MM.1S (cell line): ENCODE data around the gene SUPT6H.
A peak's percentile ranks its signal among the peaks of the same experiment; 100 is the strongest.

ENCODE experiments used
- DNase-seq: peaks from one replicate; pipeline ENCODE4 v3.0.0-alpha.2; 2015
- H2AFZ ChIP-seq: fragments of 300-600 bp; sonication (generic); 2 replicates; pipeline ENCODE4 v1.6.0; 2016; ENCODE audit warnings: antibody characterized with exemption, low read length
- H3F3A ChIP-seq: fragments of 300-600 bp; sonication (generic); 2 replicates; pipeline ENCODE4 v1.6.1; 2016; ENCODE audit warnings: mild to moderate bottlenecking, antibody characterized with exemption, low read length, moderate library complexity, mixed read lengths; ENCODE audit not compliant: insufficient read depth
- H3K27ac ChIP-seq: fragments of 300-600 bp; sonication (generic); 2 replicates; pipeline ENCODE4 v1.5.1; 2016; ENCODE audit warnings: mild to moderate bottlenecking, low read length
- H3K27me3 ChIP-seq: fragments of 300-600 bp; sonication (generic); replicated peaks from 2 replicates; pipeline ENCODE4 v1.6.0; 2016; ENCODE audit warnings: low read length; ENCODE audit not compliant: insufficient read depth
- H3K36me3 ChIP-seq: fragments of 300-600 bp; sonication (generic); replicated peaks from 2 replicates; pipeline ENCODE4 v1.6.1; 2016; ENCODE audit warnings: mild to moderate bottlenecking, low read length, mixed read lengths; ENCODE audit not compliant: insufficient read depth
- H3K4me1 ChIP-seq: fragments of 300-600 bp; sonication (generic); 2 replicates; pipeline ENCODE4 v1.6.1; 2016; ENCODE audit warnings: low read length, mixed read lengths
- H3K4me2 ChIP-seq: fragments of 300-600 bp; sonication (generic); 2 replicates; pipeline ENCODE4 v1.6.0; 2016; ENCODE audit warnings: low read depth, low read length
- H3K4me3 ChIP-seq: fragments of 300-600 bp; sonication (generic); 2 replicates; pipeline ENCODE4 v1.5.1; 2016; ENCODE audit warnings: low read length, mixed read lengths
- H3K79me2 ChIP-seq: fragments of 300-600 bp; sonication (generic); 2 replicates; pipeline ENCODE4 v1.6.1; 2016; ENCODE audit warnings: mixed run types, low read length, mixed read lengths
- H3K9ac ChIP-seq: fragments of 300-600 bp; sonication (generic); 2 replicates; pipeline ENCODE4 v1.6.1; 2016; ENCODE audit warnings: low read length, mixed read lengths
- H3K9me2 ChIP-seq: fragments of 300-600 bp; sonication (generic); replicated peaks from 2 replicates; pipeline ENCODE4 v1.6.1; 2016; ENCODE audit warnings: mild to moderate bottlenecking, low read length, mixed read lengths; ENCODE audit not compliant: insufficient read depth
- H3K9me3 ChIP-seq: fragments of 300-600 bp; sonication (generic); replicated peaks from 2 replicates; pipeline ENCODE4 v1.6.1; 2016; ENCODE audit warnings: mild to moderate bottlenecking, low read length, mixed read lengths; ENCODE audit not compliant: insufficient read depth
- H4K20me1 ChIP-seq: fragments of 300-600 bp; sonication (generic); 2 replicates; pipeline ENCODE4 v1.6.1; 2016; ENCODE audit warnings: mild to moderate bottlenecking, low read length, moderate library complexity, mixed read lengths; ENCODE audit not compliant: insufficient read depth
- EZH2 ChIP-seq: fragments of 300-600 bp; sonication (generic); optimal IDR thresholded peaks from 2 replicates; pipeline ENCODE3; 2017; ENCODE audit warnings: low read depth, mild to moderate bottlenecking, antibody characterized with exemption, low read length, mixed read lengths
- EZH2phosphoT487 ChIP-seq: fragments of 300-600 bp; sonication (generic); IDR thresholded peaks from 2 replicates; pipeline ENCODE4 v1.6.1; 2018; ENCODE audit warnings: antibody characterized with exemption, low read length
- TF ChIP-seq, protein P1 (sequence below): fragments of 300-600 bp; sonication (generic); IDR thresholded peaks from 2 replicates; pipeline ENCODE4 v1.5.1; 2016; ENCODE audit warnings: antibody characterized with exemption, low read length, mixed read lengths

SUPT6H gene

DNA sequence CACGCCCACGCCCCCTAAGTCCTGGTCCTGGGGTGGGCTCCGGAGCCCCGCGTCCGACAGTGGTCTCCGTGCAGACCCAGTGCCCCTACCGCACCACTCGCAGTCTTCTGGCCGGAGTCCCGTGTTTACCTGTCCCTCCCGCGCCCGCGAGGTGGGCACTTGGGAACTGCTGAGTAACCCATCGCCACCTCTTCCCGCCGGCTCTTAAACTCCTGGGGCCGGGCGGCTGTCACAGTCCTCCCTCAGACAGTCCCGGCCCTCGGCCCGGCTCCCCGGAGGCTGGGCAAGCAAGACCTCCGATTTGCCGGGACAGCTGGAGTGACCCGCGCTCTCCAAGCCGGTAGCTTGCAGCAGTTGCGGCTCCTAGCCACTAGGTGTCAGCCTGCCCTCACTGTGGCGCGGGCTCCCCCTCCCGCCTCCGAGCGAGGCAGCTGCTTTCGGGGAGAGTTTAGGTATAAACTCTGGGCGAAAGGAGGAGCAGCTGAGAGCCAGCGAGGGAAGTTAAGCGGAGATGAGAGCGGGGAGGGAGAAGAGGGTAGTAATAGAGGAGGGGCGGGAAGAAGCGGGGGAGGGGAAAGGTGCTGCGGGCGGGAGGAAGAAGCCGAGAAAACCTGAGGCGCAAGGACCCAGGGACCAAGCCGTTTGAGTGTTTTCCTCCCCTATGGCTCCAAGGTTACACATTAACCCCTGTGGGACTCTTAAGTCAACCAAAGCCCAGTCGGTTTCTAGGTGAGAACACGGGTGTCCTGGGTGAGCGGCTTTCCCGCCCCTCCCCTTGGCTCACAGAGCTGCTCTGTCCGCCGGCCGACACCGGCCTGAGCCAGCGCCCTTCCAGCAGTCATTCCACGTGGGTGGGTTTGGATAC, 64.9 kb downstream of the SUPT6H start:
- H3K4me1 ChIP-seq = peaks cover 4% of the 10 kb centered on the region; the same call in 1 of the 2 replicates
- H3K27ac ChIP-seq = peak overlapping the region; percentile 98
- peak overlapping the region; percentile 79 for H3K4me3 ChIP-seq
- H3K36me3 ChIP-seq = 0 out of 2 replicates have a peak, but pooled peaks cover 7% of the 10 kb centered on the region
- TF ChIP-seq, protein P1, sequence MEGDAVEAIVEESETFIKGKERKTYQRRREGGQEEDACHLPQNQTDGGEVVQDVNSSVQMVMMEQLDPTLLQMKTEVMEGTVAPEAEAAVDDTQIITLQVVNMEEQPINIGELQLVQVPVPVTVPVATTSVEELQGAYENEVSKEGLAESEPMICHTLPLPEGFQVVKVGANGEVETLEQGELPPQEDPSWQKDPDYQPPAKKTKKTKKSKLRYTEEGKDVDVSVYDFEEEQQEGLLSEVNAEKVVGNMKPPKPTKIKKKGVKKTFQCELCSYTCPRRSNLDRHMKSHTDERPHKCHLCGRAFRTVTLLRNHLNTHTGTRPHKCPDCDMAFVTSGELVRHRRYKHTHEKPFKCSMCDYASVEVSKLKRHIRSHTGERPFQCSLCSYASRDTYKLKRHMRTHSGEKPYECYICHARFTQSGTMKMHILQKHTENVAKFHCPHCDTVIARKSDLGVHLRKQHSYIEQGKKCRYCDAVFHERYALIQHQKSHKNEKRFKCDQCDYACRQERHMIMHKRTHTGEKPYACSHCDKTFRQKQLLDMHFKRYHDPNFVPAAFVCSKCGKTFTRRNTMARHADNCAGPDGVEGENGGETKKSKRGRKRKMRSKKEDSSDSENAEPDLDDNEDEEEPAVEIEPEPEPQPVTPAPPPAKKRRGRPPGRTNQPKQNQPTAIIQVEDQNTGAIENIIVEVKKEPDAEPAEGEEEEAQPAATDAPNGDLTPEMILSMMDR = peak; percentile 98
- TF ChIP-seq EZH2phosphoT487 = no peak
- peak overlapping the region; percentile 92 for H2AFZ ChIP-seq
- H3F3A ChIP-seq = peaks cover 63% of the 10 kb centered on the region
- H3K79me2 ChIP-seq = peaks cover 17% of the 10 kb centered on the region
- peak overlapping the region; percentile 99 for H3K4me2 ChIP-seq
- 0 out of 2 replicates have a peak, but pooled peaks cover 8% of the 10 kb centered on the region for H4K20me1 ChIP-seq
- H3K9me2 ChIP-seq = no peaks in the 10 kb centered on the region
- H3K9me3 ChIP-seq = no peaks in the 10 kb centered on the region
- peak; percentile 96 for DNase-seq
- H3K27me3 ChIP-seq = no peaks in the 10 kb centered on the region
- peak overlapping the region; percentile 87 for H3K9ac ChIP-seq

DNA sequence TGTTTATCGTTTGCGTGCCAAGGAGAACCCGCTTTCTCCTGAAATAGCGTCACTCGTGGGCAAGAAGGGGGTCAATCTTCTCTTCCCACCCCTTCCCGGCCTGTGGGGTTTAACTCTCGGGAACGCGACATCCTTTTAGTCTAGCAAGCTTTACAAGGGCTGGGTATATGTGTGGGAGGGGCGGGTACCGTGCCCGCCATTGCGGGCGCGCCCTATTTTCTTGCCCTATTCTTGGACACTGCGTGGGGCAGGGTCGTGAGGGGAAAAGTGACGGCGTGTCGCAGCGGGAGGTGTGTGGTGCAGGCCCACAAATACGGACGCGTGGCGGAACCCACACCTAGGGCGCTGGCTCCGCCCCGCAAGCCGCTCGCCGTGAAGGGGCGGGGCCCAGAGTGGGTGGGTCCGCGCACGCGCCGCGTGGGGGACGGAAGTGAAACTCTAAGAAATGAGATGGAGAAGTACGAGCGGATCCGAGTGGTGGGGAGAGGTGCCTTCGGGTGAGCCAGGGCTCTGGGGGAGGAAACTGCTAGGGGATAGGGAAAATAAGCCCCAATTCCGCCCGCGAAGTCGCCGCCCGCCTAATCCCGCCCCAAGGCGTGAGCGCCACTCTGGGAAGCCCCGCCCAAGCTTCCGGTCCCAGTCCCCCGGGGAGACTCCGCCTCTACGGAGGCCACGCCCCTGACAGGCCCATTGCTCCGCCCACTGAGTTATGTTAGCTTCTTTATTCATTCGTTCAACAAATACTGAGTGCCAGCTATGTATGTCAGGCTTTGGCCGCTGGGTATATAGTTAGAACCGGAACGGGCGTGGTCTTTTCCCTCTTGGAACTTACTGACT, 66.6 kb downstream of the SUPT6H start, which contains the start of gene NEK8:
Gene NEK8 (plus strand): TSS at position 425 of the 837 bp plus-strand sequence. CDS start 26 bp downstream, at position 451.
- Histone ChIP-seq H3K4me2 (peak within 1 kb of the TSS; percentile 99), H3K79me2 (0 out of 2 replicates have a peak, but pooled peaks cover under 1% of the 10 kb centered on the region), H3K36me3 (0 out of 2 replicates have a peak, but pooled peaks cover 4% of the 10 kb centered on the region), H3K27me3 (no peaks in the 10 kb centered on the region), H3F3A (peaks cover 47% of the 10 kb centered on the region), H3K9ac (peak within 1 kb of the TSS; percentile 87), H3K27ac (peak within 1 kb of the TSS; percentile 98), H3K9me3 (no peaks in the 10 kb centered on the region), H2AFZ (peak within 1 kb of the TSS; percentile 76), H3K9me2 (no peaks in the 10 kb centered on the region), H3K4me3 (peak within 1 kb of the TSS; percentile 79), H3K4me1 (peaks cover 4% of the 10 kb centered on the region; the same call in 1 of the 2 replicates), H4K20me1 (0 out of 2 replicates have a peak, but pooled peaks cover 4% of the 10 kb centered on the region)
- peak; percentile 92 for DNase-seq
- no peak for TF ChIP-seq EZH2phosphoT487
- TF ChIP-seq EZH2 = no peak
- TF ChIP-seq, protein P1 = no peak

DNA sequence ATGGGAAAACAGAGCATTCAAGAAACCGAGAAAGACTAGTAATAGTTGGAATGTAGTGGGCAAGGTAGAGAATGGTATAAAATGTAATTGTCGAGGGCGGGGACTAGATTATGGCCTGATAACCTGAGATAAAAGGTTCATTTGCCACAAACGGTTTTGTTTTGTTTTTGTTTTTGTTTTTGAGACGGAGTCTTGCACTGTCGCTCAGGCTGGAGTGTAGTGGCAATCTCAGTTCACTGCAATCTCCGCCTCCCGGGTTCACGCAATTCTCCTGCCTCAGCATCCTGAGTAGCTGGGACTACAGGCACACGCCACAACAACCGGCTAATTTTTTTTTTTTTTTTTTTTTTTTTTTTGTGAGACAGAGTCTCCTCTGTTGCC, 67.9 kb downstream of the SUPT6H start:
- Histone ChIP-seq H3K27ac (no peak overlapping the region), H3K36me3 (no peaks in the 10 kb centered on the region), H3K9me2 (no peaks in the 10 kb centered on the region), H3K4me3 (no peak overlapping the region), H3K9me3 (no peaks in the 10 kb centered on the region), H3K4me1 (peaks cover 4% of the 10 kb centered on the region; the same call in 1 of the 2 replicates), H3K4me2 (no peak overlapping the region), H3F3A (peaks cover 34% of the 10 kb centered on the region), H4K20me1 (no peaks in the 10 kb centered on the region), H3K27me3 (no peaks in the 10 kb centered on the region), H2AFZ (no peak overlapping the region), H3K79me2 (no peaks in the 10 kb centered on the region), H3K9ac (no peak overlapping the region)
- DNase-seq = no peak
- TF ChIP-seq EZH2 = no peak
- TF ChIP-seq, protein P1 = no peak
- TF ChIP-seq EZH2phosphoT487 = no peak
